ELR (cell line): ENCODE measurements around the gene WDR70.
"Not testable (repeated sequence)": the region's sequence is repeated elsewhere in the genome, so short reads cannot be mapped to it uniquely, and the experiment has no call there.

Experiments
- DNase-seq: peaks from one replicate; pipeline ENCODE4 v3.0.0-alpha.2; 2015; ENCODE audit warnings: low read depth

WDR70 gene

DNA sequence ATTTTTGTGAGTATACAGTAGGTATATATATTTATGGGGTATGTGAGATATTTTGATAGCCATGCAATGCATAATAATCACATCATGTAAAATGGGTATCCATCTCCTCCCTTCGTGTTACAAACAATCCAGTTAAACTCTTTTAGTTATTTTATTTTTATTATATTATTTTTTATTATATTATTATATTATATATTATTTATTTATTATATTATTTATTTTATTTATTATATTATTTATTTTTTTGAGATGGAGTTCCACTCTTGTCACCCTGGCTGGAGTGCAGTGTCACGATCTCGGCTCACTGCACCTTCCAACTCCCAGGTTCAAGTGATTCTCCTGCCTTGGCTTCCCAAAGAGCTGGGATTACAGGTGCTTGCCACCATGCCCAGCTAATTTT is 138.6 kb downstream of the WDR70 start:
- DNase-seq, result no peak

DNA sequence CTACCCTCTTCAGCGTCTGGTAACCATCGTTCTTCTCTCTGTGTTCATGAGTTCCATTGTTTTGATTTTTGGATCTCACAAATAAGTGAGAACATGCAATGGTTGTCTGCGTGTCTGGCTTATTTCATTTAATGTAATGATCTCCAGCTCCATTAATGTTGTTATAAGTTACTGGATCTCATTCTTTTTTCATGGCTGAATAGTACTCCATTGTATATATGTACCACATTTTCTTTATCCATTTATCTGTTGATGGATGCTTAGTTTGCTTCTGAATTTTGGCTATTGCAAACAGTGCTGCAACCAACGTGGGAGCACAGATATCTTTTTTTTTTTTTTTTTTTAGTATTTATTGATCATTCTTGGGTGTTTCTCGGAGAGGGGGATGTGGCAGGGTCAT is 139.2 kb downstream of the WDR70 start:
- not testable (repeated sequence) for DNase-seq

DNA sequence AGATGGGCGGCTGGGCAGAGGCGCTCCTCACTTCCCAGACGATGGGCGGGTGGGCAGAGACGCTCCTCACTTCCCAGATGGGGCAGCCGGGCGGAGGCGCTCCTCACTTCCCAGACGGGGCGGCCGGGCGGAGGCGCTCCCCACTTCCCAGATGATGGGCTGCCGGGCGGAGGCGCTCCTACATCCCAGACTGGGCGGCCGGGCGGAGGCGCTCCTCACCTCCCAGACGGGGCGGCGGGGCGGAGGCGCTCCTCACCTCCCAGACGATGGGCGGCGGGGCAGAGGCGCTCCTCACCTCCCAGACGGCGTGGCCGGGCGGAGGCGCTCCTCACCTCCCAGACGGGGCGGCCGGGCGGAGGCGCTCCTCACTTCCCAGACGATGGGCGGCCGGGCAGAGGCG is 140.2 kb downstream of the WDR70 start:
- no peak for DNase-seq

DNA sequence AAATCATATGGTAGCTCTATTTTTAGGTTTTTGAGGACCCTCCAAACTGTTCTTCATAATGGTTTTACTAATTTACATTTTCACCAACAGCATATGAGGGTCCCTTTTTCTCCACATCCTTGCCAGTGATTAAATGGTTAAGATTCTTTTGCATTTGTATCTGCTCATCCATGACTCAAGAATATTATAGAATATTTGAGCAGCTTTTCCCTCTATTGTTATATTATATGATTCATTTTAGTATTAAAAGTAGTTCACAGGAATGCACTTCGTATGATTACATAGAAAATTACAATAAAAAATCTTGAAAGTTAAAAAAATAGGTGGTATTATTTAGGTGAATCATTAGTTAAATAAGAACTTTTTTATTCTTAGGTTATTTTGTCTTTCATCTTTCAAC is 140.7 kb downstream of the WDR70 start:
- no peak for DNase-seq

DNA sequence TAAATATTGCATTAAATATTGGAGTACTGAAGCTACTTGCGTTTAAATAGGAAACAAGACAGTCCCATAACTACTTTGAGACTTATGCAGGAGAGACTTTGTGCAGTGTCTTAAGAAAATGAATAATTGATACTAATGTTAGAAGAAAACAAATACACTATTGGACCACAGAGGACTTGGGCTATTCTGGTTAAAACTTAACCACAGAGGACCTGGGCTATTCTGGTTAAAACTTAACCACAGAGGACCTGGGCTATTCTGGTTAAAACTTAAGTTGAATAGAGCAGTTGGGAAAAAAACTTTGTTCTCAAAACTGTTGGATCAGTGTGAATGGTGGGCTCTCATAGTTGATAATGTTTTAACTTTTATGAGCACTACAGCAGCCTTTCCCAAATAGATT is 141.7 kb downstream of the WDR70 start:
- no peak for DNase-seq

DNA sequence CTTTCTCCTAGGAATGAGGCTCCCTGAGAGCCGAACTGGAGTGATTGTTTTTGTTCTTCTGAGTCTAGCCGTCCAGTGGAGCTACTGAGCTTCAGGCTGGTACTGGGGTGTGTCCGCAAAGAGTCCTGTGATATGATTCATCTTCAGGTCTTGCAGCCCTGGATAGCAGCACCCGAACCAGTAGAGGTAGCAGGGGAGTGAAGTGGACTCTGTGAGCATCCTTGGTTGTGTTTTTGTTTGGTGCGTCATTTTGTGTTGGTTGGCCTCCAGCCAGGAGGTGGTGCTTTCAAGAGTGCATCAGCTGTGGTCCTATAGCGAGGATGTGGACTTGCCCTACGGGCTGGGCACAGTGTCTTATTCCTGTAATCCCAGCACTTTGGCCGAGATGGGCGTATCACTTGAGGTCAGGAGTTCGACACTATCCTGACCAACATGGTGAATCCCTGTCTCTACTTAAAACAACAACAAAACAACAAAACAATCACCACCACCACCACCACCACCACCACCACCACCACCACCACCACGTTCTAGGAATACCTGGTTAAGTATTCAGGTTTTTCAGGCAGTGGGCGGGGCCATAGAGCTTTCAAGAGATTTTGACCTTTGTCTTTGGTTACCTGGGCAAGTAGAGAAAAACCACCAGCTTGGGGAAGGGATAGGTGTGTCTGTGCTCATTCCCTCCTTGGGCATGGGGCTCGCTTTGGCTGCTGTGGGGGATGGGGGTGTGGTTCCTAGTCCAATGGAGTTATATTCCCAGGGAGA is 154.0 kb downstream of the WDR70 start:
- DNase-seq, result no peak

DNA sequence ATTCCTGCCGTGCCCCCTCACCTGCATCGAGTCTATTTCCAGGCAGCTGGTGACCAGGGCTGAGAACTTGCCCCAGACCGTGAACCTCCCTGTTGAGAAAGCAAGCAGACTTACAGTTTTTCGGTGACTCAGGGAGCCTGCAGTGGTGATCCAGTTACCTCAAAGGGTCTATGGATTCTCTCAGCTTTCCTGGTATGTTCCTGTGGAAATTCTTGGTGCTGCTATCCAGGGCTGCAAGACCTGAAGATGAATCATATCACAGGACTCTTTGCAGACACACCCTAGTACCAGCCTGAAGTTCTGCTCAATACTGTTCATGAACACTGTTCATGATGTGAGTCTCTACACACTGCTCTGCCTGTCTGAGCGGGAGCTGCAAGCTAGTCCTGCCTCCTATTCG is 154.7 kb downstream of the WDR70 start:
- peak; percentile 70 for DNase-seq

DNA sequence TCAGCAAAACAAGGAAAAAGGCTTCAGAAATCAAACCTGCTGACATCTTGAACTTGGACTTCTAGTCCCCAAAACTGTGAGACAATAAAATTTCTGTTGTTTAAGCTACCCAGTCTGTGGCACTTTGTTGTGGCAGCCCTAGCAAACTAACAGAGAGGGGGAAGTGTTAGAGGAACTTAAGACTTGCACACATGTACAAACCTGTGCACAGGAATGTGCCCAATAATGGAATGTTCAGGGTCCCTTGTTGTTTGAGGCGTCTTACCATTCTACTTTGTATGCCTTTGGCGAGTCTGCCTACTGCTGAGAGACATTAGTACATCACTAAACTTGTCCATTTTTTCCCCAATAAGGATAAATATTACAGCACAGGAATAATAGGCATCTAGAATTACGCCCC is 160.3 kb downstream of the WDR70 start:
- DNase-seq, result no peak

DNA sequence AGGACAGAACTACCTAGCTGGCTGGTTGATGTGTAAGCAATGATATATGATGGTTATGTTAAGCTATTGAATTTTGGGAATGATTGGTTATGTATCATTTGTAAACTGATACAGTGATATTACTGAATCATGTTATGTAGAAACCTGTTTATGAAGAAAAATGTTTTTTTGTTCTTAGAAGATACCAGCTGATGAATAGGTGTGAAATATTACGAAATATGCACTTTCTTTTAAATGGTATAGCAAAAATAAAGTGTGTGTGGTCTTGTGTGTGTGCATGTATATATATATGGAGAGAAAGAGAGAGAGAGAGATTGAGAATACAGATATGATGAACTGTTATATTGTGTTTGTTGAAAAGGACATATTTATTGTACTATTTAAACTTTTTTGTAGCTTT is 164.1 kb downstream of the WDR70 start:
- no peak for DNase-seq

DNA sequence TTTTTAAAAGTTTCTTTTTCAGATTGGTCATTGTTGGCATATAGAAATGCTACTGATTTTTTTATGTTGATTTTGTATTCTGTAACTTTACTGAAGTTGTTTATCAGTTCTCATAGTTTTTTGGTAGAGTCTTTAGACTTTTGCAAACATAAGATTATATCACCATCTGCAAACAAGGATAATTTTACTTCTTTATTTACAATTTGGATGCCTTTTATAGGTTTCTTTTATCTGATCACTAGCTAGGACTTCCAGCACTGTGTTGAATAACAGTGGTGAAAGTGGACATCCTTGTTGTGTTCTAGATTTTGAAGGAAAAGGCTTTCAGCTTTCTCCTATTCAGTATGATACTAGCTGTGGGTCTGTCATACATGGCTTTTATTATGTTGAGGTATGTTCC is 170.3 kb downstream of the WDR70 start:
- DNase-seq, result no peak

DNA sequence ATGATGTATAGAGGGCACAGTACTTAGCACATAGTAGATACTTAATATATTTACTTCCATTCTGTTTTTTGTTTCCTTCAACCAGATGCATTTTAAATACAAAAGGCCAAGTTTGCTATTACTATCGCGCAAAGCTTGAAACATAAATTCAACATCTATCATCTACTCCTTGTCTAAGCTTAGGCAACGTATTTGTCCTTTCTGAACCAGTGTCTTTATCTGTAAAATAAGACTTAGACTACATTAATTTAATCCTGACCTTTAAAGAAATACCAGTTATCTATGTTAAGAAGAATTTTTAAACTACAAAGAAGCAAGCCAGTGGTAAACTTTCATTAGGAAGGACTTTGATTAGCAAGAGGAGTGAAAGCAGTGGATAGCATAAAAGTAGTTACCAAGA is 173.0 kb downstream of the WDR70 start:
- no peak for DNase-seq

DNA sequence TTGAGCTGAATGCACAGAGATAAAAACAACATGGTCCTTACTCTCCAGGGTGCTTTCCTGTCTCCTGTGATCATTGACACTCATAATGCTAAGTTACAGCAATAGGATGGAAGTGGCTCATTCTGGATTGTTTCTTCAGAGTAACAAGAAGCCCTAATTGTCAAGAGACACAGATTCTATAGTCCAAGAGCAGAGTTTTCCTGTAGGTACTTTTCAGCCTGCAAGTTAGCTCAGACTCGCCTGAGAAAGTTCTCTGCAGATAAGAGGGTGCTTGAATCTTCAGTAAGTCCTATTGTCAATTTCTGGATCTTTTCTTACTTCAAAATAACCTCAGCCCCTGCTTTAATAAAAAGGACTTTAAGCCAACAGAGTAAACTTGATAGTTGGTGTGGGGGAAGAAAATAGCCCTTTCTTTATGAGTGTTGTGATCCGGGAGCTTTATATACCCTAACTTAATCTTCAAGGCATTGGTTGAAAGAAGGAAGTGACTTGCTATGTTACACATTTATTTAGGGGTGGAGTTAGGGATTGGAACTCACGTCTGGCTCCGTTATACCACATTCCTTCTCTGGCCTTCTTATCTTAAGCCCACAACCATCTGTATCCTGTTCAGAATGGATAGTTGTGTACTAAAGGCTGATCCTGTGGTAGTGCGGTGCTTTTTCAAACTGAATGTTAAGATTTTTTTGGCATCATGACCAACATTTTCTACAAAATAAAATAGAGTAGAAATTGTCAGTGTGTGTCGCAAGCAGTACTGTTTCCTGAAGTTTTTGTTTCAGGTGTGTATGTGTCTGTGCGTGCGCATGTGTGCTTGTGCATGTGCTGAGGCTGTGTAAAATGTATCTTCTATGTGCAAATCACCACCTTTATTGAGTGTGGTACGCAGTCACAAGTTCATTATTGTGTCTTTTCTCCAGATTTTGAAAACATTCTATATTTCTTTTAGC is 173.9 kb downstream of the WDR70 start:
- DNase-seq, result peak; percentile 26

DNA sequence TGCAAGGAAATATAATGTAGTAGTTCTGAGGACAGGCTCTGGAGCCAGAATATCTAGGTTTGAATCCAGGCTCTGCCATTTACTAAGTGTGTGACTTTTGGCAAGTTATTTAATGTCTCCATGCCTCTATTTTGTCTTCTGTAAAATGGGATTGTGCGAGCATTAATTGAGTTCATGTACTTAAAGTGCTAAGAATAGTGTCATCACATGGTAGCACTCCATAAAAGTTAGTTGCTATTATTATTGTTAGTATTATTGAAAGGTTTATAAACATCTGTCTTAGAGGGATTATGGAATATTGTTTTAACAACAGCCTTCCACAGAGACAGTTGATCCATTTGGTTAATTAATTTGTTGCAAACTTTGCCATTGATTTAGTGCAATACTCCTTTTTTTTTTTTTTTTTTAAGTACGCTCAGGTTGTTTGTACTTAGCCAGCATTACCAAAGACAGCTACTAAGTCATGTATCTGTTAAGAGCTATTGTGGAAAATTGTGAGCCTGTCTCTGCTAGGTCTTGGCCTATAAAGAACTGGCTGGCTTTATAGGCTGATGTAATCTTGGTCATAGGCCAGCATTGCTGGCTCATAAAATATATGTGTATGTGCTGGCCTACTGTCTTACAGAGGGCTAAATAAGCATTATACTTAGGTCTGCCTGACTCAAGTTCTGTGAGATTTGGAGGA is 174.7 kb downstream of the WDR70 start:
- no peak for DNase-seq

DNA sequence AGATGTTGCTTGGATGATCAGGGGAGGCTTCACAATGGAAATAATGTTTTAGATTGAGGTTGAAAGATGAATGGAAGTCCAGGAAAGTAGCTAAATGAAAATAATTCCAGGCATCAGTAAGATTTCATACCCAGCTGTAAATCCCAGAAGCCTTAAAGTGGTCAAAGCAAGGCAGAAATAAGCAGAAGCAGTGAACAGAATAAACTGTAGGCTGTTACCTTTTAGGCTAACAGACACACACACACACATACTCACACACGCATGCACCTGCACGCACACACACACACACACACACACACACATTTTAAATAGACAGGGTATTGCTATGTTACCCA is 175.3 kb downstream of the WDR70 start:
- no peak for DNase-seq

DNA sequence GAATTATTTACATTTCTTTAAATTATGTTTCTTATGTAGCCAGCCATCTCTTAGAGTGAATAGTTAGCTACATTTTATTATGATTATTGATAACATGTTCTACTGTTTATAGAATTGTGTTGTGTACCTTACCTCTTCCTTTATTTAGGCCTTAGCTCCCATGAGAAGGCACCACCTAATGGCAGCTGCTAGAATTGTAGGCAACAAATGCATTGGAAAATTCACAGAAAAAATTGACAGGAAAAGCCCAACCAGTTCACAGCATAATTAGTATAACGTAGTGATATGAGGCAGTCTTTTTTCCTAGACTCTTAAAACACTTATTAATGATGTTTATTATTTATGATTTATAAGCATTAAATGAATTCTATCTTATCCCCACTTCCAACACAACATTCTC is 175.8 kb downstream of the WDR70 start:
- DNase-seq, result peak; percentile 50

DNA sequence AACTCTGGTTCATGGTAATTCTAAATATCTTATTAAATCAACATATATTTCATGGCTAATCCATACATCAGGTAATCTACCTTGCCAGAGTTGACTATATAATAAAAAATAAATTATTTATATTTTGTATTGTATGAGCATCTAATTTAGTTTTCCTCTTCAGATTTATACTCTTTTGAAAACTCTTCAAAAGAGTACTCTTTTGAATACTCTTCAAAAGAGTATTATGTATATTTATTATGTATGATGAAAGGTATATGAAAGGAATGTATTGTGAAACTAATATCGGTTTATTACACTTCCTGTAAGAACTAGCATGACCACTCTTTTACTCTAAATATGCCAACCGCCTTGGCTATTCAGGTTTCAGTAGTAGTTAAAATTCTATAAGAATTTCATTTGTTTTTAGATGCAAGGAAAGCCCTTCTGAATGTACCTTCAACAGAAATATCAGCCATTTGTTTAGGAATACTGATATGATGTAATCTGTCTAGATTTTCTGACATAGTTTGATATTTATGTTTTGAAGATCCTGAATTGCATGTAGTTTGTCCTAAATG is 178.7 kb downstream of the WDR70 start:
- no peak for DNase-seq

DNA sequence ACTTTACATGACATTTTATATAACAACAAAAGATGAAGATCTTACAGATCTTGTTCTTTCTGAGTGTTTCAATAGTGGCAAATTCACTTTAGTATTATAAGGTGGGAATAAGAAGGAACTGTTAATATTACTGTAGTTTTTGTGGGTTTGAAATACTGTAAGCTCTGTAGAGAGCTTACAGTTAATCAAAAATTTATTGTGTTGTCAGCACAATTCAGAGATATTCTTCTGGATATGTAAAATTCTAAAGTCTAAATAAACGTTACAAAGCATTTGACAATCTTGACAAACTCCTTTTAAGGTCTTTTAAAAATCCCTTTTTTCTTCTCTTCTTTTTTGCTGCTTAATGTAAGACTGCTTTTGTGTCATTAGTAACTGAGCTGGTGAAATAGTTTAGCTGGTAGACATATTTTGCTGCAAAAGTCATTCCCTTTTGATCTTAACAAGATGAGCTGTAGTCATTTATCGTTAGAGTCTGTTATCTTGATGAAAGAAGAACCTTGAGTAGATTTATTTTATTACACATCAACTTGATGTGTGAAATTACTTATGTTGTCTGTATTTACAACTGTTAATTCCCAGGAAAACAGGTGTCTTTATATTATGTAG is 186.0 kb downstream of the WDR70 start:
- no peak for DNase-seq

DNA sequence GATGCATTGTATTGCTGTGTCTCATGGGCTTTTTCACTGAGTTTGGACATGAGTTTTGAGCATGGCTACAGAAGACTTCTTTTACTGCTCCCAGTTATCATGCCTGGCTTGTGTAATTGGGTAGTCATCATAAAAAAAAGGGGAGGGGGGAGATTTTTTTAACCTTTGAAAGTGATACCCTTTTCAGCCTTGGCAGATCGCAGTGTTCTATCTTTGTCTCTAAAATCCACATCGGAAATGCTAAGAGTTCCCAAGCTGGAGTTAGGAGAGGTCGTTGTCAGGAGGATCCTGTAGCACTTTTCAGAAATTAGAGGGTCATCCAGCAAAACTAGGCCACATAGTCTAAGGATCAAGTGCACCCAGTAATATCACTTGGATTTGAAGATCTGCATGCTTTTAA is 188.4 kb downstream of the WDR70 start:
- no peak for DNase-seq

DNA sequence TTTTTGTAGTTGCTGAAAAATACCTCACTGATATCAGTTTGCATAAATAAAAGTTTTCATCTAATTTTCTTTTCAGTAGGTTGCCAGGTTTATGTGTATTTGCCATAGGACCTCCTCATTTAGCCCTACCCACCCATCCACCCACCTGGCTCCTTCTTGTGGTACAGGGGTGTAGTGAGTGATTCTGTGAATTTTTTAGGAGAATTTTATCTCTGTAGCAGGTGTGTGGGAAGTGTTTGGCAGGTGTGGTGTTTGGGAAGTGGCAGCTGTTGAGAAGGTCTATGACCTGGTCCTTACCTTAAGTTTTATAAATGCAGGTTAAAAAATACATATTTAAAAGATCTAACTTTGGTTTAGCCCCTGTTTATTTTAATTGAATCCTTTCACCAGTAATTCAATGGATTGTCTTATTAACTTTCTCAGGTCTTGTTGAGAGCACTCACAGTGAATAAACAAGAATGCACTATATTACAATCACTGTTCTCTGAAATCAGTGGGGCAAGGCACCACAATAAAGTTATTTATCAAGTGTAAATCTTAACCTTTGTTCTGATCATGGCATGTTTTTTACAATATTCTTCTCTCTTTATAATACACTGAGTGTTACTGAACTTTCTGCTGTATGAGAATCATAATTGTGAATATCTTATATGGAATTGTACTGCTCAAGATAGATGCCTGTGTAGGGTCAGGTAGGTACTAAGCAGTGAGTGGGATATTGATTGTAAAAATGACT is 189.1 kb downstream of the WDR70 start:
- DNase-seq, result no peak

DNA sequence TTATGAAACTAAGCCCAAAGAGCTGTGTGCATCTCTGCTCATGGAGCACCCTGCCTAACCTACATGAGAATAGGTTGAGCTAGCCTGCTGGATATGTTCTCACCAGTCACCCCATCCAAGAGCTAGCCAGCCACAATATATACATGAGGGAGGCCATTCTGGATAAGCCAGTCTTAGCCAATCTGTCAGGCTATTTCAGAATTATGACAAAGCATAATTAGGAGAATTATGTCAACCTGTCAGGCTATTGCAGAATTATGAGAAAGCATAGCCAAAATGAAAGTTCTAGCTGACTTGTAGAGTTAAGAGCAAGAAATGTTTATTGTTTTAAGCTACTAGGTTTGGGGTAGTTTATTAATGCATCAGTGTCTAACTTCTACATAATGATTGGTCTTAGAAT is 189.8 kb downstream of the WDR70 start:
- DNase-seq, result no peak

DNA sequence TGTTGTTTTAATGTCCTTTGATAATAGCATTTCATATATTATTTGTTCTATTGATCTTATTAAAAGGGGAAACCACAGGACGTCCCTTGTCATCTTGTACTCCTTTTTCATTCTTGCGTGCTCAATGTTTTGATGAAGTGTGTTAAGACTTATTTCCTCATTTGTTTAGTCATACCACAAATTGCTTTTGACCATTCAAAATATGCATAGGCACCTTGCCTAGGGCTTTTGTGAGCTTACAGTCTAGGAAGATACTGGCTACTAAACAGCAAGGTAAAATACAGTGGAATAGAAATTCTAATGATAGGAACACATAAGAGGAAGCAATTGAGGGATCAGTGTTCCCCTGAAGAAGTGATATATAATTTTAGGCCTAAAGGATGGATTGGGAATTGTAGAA is 190.3 kb downstream of the WDR70 start:
- DNase-seq, result no peak
